Right forelimb (tissue), 1 donor: ENCODE measurements around the gene PPP1R9B.

Experiments used
- DNase-seq: peaks from one replicate; pipeline ENCODE4 v3.0.0-alpha.2; 2018

PPP1R9B gene, protein sequence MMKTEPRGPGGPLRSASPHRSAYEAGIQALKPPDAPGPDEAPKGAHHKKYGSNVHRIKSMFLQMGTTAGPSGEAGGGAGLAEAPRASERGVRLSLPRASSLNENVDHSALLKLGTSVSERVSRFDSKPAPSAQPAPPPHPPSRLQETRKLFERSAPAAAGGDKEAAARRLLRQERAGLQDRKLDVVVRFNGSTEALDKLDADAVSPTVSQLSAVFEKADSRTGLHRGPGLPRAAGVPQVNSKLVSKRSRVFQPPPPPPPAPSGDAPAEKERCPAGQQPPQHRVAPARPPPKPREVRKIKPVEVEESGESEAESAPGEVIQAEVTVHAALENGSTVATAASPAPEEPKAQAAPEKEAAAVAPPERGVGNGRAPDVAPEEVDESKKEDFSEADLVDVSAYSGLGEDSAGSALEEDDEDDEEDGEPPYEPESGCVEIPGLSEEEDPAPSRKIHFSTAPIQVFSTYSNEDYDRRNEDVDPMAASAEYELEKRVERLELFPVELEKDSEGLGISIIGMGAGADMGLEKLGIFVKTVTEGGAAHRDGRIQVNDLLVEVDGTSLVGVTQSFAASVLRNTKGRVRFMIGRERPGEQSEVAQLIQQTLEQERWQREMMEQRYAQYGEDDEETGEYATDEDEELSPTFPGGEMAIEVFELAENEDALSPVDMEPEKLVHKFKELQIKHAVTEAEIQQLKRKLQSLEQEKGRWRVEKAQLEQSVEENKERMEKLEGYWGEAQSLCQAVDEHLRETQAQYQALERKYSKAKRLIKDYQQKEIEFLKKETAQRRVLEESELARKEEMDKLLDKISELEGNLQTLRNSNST

DNA sequence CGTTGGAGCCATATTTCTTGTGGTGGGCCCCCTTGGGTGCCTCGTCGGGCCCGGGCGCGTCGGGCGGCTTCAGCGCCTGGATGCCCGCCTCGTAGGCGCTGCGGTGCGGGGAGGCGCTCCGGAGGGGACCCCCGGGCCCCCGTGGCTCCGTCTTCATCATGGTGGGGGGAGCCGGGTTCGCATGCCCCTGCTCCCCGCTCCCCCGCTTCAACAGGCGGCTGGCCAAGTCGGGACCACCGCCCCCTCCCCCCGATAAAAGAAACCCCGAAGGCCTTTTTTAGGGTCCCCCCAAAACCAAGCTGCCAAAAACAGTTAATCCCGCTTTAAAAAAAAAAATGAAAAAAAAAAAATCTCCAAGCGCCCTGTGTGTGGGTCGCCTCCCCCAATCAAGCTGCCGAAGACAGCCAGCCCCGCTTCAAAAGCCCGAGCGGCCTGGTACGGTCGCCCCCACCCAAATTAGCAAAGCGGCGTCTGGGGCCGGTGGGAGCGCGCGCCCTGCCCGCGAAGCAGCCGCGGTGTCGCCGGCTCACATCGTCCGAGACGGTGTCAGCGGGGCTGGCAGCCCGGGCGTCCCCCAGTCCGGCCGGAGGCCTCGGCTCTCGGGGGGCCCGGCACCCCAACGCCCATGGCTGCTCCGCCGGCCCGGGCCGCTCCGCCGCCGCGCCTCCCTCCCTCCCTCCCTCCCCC lies at the start of gene PPP1R9B:
PPP1R9B (minus strand) TSS at position 324 of the 687 bp plus-strand sequence; CDS start at position 160, 164 bp downstream.
- DNase-seq, result no peak

- no peak for DNase-seq
These were observed 49.5 kb upstream of the PPP1R9B start for GRCh38 chr17:50199803-50200456.

DNA sequence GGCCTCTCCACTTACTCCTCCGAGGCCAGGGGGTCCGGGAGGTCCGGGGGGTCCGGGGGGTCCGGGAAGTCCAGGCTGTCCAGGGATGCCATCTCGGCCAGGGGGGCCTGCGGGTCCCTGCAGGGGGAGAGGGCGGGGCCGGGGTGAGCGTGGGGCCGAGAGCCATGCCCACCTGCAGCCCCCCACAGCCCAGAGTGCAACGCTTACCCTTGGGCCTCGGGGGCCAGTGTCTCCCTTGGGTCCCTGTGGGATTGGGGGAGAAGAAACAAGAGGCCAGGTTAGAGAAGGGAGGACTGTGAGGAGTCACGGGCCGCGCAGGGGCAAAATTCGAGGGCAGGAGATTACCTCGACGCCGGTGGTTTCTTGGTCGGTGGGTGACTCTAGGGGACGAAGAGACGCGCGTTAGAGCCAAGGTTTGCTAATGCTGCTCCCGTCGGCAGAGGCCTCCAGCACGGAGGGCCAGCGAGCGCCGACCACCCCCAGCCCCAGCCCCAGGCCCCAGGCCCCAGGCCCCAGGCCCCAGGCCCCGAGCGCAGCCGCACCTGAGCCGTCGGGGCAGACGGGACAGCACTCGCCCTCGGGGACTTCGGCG lies 48.8 kb upstream of the PPP1R9B start:
- DNase-seq, result no peak

DNA sequence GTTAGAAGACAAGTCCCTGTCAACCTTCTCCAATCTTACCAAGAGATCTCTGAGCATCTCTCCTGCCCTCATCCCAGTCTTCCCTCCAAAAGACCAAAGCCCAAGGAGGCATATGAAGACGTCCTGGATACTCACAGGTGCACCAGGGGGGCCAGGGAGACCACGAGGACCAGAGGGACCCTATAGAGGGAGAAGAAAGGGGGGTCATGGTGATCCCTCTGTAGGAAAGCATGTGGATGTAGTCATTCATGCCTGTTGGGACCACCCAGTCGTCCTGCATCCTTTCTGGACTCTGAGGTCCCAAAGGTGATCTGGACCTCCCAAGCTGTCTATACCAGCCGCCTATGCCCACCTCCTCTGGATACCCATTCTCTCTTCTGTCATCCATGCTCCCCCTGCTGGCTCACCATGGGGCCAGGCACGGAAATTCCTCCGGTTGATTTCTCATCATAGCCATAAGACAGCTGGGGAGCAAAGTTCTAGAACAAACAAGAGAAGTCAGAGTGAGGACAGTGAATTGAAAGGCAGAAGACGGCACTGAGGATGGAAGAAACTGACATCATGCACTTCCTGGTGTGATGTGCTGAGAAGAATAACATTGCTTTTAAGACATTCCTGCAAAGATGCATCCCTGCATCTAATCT lies 47.7 kb upstream of the PPP1R9B start:
- DNase-seq, result no peak

DNA sequence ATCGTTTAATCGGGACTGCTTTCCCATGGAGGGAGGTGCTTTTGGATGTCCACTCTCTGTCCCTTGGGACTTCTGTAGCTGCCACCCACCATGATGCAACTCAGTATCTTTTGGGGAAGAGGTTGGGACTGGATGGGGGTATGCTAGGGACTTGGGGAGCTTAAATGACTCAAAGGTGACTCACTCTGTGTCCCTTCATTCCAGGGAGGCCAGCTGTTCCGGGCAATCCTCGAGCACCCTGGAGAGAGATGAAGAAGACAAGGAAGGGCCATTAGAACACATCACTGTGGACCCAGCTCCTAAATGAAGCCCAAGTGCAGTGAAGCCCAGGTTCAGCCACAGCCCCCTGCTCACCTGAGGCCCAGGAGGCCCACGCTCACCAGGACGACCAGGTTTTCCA lies 46.3 kb upstream of the PPP1R9B start:
- DNase-seq, result no peak

GRCh38 chr17:50196036-50196435 lies 45.6 kb upstream of the PPP1R9B start:
- no peak for DNase-seq

DNA sequence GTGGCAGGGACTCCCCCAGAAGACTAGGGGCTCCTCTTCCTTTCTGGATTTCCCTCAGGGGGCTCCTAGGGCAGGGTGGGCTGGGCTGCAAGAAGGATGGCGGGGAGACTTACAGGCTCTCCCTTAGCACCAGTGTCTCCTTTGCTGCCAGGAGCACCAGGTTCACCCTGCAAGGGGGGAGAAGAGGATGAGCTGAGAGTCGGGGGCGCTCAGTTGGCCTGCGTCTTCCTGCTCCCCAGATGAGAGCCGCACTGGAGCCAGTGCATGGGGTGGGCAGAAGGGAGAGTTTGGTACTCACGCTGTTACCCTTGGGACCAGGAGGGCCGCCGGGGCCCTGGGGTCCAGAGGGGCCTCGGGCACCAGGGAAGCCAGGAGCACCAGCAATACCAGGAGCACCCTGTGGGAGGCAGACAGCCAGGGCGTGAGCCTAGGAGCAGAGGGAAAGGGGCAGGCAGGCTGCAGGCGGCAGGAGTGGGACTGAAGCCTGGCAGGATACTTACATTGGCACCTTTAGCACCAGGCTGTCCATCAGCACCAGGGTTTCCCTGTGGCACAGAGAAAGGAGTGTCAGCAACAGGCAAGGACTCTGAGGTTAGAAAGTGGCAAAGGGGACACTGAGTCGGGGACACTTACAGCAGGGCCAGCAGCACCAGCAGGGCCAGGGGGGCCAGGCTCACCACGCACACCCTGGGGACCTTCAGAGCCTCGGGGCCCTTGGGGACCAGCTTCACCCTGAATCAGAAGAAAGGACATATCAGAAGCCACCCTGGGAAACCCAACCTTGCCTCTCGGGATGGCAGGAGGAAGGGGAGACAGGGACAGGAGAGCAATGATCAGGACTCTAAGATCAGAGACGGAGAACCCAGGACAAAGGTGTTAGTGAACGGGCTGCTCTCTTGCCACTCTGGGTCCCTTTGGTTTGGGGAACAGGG lies 44.7 kb upstream of the PPP1R9B start:
- no peak for DNase-seq

GRCh38 chr17:50194140-50194933 lies 43.9 kb upstream of the PPP1R9B start:
- DNase-seq, result no peak

GRCh38 chr17:50192618-50193291 lies 42.3 kb upstream of the PPP1R9B start:
- DNase-seq, result peak; percentile 69

DNA sequence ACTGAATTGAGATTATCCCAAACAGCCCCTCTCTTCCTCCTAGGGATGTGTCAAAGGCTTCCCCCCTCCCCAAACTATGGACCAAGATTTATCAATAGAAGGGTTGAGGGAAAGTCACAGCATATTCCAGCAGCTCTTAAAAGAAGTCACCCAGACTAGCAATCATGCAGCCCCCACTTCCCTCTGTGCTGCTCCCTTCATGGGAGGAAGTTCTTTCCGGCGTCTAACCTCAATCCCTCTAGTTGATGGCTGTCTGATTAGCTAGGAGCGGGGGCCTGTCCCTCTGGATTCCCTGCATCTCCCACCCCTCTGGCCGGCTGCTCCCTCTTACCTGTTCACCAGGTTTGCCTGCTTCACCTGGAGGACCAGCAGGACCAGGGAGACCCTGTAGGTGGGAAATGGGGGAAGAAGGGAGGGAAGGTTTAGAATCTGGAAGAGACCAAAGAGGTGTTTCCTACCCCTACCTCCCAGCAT lies 41.7 kb upstream of the PPP1R9B start:
- DNase-seq, result no peak

GRCh38 chr17:50191359-50192143 lies 41.1 kb upstream of the PPP1R9B start:
- peak; percentile 81 for DNase-seq

DNA sequence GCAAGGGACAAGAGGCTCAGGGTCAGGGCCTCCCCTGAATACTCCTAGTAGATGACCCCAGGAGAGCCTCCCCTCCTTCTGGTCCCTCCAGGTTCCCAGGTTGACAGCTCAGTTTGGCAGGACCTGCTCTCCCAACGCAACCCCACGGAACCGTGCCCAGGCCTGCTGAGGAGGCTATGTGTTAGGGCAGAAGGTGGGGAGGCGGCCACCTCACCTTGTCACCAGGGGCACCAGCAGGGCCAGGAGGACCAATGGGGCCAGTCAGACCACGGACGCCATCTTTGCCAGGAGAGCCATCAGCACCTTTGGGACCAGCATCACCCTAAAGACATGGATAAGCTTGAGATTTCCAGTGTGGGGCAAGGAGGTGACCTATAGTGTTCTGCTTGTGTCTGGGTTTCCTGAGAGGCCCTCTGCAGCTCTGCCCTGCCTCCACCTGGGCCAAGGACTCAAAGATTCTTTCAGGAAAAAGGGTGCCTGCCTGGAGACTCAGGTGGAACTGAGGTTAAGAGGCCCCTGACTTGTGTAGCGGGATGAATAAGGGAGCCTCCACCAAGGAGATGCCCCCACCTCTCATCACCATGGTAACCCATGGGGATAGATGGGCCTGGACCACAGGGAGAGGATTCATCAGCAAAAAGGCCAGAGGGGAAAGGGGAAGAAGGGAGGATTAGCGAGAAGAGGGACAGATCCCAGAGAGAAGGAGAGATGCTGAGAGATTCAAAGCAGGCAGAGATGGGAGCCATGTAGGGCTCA lies 40.3 kb upstream of the PPP1R9B start:
- peak; percentile 86 for DNase-seq

DNA sequence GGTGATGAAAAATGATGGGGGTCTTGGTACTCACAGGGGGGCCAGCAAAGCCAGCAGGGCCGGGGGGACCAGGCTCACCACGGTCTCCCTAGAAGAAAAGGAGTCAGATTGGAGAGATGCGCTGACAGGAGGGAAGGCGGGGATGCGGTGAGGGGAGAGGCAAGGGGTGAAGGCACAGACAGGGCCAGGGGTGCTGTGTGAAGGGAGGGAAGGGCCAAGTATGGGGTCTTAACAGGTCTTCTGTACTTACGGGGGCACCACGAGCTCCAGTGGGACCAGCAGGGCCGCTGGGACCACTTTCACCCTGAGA lies 39.8 kb upstream of the PPP1R9B start:
- DNase-seq, result peak; percentile 74

GRCh38 chr17:50189550-50190292 lies 39.2 kb upstream of the PPP1R9B start:
- peak; percentile 82 for DNase-seq

DNA sequence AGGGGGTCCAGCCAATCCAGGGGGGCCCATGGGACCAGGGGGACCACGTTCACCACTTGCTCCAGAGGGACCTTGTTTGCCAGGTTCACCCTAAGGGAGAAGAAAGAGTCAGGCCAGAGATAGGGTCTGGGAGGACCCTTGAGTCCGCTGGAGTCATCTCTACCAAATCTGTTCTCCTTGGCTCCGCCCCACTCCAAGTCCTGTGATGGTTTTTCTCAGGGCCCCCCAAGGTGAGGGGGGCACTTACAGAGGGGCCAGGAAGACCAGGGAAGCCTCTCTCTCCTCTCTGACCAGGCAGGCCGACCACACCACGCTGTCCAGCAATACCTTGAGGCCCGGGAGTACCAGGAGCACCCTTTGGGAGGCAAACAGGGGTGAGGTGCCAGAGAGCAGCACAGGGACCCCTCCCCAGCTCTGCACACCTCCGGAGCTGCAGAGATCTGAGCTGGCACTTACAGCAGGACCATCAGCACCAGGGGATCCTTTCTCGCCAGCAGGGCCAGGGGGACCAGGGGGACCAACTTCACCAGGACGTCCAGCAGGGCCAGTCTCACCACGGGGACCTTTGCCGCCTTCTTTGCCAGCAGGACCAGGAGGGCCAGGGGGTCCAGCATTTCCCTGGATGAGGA lies 38.6 kb upstream of the PPP1R9B start:
- peak; percentile 77 for DNase-seq

- peak; percentile 81 for DNase-seq
These were observed 38.0 kb upstream of the PPP1R9B start for GRCh38 chr17:50188531-50188920.
